GM10248 (cell line): ENCODE data around the gene PATE3.

Experiments used
- CTCF ChIA-PET: fragments of 300-600 bp; sonication (Branson Sonifier 250); formaldehyde crosslinking; extraction: SDS; loops from one replicate; lab custom pipeline; 2021; ENCODE audit warnings: antibody characterized with exemption; lab: Yijun Ruan, JAX
- POLR2A ChIA-PET: fragments of 350-650 bp; sonication (Branson Sonifier 250); formaldehyde crosslinking; extraction: SDS; loops from one replicate; lab custom pipeline; 2020; ENCODE audit warnings: antibody characterized with exemption; lab: Yijun Ruan, JAX
- DNase-seq: peaks from one replicate; pipeline ENCODE4 v3.0.0; 2012; ENCODE audit errors: extremely low spot score
- TF ChIP-seq, protein P1 (sequence below): IDR thresholded peaks from 2 replicates; pipeline ENCODE4 v1.5.1; 2012; ENCODE audit warnings: mild to moderate bottlenecking, low read depth; ENCODE audit errors: extremely low read depth, missing control alignments, control extremely low read depth

Gene PATE3, protein sequence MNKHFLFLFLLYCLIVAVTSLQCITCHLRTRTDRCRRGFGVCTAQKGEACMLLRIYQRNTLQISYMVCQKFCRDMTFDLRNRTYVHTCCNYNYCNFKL

DNA sequence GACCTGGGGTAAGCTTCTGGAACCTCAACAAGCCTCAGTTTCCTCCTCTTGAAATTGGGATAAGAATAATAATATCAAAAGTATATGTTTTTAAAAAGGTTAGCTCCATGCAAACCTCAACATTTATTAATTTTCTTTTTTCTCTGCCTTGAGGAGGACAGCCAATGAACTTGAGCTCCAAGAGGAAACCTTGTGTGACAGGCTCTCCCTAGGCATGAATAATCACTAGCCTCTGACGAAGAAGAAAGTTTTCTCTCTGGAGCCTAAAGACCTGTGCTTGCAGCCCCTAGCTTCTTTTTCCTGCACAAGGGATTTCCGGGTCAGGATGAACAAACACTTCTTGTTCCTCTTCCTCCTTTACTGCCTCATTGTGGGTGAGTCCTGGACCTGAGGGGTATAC is at the start of gene PATE3:
Gene PATE3 (plus strand): TSS at position 301 of the 400 bp plus-strand sequence. CDS start 25 bp downstream, at position 326.
- no peak for DNase-seq
- CTCF ChIA-PET = interaction anchor here (0.9 to 1.0 kb wide), 2 partner anchors 8 to 38 kb away, joined by 3 read pairs; no protein-coding TSS in a partner anchor
- TF ChIP-seq, protein P1, sequence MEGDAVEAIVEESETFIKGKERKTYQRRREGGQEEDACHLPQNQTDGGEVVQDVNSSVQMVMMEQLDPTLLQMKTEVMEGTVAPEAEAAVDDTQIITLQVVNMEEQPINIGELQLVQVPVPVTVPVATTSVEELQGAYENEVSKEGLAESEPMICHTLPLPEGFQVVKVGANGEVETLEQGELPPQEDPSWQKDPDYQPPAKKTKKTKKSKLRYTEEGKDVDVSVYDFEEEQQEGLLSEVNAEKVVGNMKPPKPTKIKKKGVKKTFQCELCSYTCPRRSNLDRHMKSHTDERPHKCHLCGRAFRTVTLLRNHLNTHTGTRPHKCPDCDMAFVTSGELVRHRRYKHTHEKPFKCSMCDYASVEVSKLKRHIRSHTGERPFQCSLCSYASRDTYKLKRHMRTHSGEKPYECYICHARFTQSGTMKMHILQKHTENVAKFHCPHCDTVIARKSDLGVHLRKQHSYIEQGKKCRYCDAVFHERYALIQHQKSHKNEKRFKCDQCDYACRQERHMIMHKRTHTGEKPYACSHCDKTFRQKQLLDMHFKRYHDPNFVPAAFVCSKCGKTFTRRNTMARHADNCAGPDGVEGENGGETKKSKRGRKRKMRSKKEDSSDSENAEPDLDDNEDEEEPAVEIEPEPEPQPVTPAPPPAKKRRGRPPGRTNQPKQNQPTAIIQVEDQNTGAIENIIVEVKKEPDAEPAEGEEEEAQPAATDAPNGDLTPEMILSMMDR = no peak
- POLR2A ChIA-PET = no interaction called here

DNA sequence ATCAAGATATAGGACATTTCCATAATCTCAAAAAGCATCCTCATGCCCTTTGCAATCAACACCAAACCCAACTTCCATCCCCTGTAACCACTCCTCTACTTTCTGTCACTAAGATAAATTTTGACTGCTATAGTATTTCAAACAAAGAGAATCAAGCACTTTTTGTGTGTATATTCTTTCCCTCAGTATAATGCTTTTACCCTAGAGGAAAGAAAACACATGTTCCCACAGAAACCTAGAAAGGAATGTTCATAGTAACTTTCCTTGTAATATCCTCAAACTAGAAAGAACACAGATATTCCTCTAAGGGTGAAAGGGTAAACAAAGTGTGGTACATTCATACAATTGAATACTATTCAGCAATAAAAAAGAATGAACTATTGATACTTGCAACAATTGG is 47.3 kb upstream of the PATE3 start:
- TF ChIP-seq, protein P1 = no peak
- DNase-seq = no peak
- POLR2A ChIA-PET = no interaction called here
- CTCF ChIA-PET = no interaction called here

- CTCF ChIA-PET = no interaction called here
- DNase-seq = no peak
- TF ChIP-seq, protein P1 = no peak
Observed at GRCh38 chr11:125743681-125744080, 44.2 kb upstream of the PATE3 start.

DNA sequence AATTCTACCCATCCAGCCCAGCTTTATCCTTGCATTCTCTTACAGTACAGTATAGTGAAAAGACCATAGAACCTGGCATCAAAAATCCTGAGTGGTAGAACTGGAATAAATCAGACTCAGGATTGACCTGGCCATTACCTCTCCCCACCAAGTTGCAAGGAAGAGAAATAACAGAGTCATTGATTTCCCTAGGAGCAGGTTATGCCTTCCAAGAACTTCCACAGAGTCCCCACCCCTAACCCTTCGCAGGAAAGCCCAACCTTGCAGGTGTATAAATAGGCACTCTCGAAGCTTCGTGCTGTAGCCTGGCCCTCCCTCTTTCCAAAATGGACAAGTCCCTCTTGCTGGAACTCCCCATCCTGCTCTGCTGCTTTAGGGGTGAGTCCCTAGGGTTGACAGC is 41.9 kb upstream of the PATE3 start, which contains the start of gene PATE1:
Gene PATE1 (plus strand): TSS at position 301 of the 400 bp plus-strand sequence. CDS start 26 bp downstream, at position 327.
- CTCF ChIA-PET = no interaction called here

More at GRCh38 chr11:125743681-125744080, 44.2 kb upstream of the PATE3 start:
- POLR2A ChIA-PET = no interaction called here

GRCh38 chr11:125750629-125751028 is 37.3 kb upstream of the PATE3 start:
- ChIA-PET CTCF (interaction anchor here (1.1 kb wide), 1 partner anchor 37 kb away, joined by 3 read pairs; the partner anchor contains the start of gene PATE3), POLR2A (no interaction called here)
- TF ChIP-seq, protein P1 = no peak
- DNase-seq = no peak

More for the DNA sequence above, 41.9 kb upstream of the PATE3 start, which contains the start of gene PATE1:
- POLR2A ChIA-PET = no interaction called here
- TF ChIP-seq, protein P1 = no peak
- DNase-seq = no peak

DNA sequence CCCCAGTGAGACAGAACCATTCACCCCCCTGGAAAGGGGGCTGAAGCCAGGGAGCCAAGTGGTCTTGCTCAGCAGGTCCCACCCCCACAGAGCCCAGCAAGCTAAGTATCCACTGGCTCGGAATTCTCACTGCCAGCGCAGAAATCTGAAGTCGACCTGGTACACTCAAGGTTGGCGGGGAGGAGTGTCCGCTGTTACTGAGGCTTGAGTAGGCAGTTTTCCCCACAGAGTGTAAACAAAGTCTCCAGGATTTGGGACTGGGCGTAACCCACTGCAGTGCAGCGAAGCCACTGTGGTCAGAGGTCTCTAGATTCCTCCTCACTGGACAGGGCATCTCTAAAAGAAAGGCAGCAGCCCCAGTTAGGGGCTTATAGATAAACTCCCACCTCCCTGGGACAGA is 31.9 kb upstream of the PATE3 start:
- TF ChIP-seq, protein P1 = no peak
- ChIA-PET POLR2A (no interaction called here), CTCF (no interaction called here)
- DNase-seq = no peak

DNA sequence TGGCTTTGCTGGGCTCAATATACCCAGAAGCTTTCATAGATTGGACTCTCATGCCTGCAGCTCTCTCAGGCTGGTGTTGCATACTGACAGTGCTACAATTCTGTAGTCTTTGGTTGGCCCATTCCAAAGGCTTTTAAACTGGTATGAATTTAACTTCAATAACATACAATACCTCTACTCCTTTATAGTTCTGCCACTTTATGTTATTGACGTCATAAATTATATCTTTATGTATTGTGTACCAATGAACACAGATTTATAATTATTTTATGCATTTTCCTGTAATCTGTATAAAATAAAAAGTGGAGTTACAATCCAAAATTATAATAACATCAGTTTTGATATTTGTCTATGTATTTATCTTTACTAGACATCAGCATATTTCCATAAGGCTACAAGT is 25.5 kb upstream of the PATE3 start:
- TF ChIP-seq, protein P1 = no peak
- ChIA-PET POLR2A (no interaction called here), CTCF (interaction anchor here (1.4 kb wide), 1 partner anchor 34 kb away, joined by 4 read pairs; no protein-coding TSS in a partner anchor)
- DNase-seq = no peak
